GM20431 (cell line): ENCODE data around the gene B3GNT9.

ENCODE experiments used
- in situ Hi-C: fragments of 300-500 bp; cut with MseI, MboI; formaldehyde crosslinking; loops from one replicate; pipeline ENCODE4 v1.15.0; 2020; ENCODE audit warnings: low sequenced_read_pairs; ENCODE audit not compliant: unreplicated experiment

B3GNT9 gene

GRCh38 chr16:67150833-67151396 lies at the start of gene B3GNT9:
Gene B3GNT9, minus strand, starts transcription at chr16:67150998. Its CDS starts 513 bp downstream, at chr16:67150485.
- in situ Hi-C loops, result no loop called here

GRCh38 chr16:67200491-67200890 lies 49.7 kb upstream of the B3GNT9 start:
- in situ Hi-C loops, result no loop called here

GRCh38 chr16:67199808-67200198 lies 49.0 kb upstream of the B3GNT9 start:
- in situ Hi-C loops, result no loop called here

- in situ Hi-C loops, result no loop called here
Observed at GRCh38 chr16:67199011-67199807, 48.4 kb upstream of the B3GNT9 start, which contains the start of gene ELMO3. Gene ELMO3, plus strand, starts transcription at chr16:67199131. Its CDS starts 196 bp downstream, at chr16:67199327.

- in situ Hi-C loops, result no loop called here
Observed at GRCh38 chr16:67198238-67198734, 47.5 kb upstream of the B3GNT9 start.

GRCh38 chr16:67197704-67198103 lies 46.9 kb upstream of the B3GNT9 start:
- in situ Hi-C loops, result no loop called here

- in situ Hi-C loops, result no loop called here
Observed at GRCh38 chr16:67196881-67197280, 46.1 kb upstream of the B3GNT9 start.

GRCh38 chr16:67195676-67196075 lies 44.9 kb upstream of the B3GNT9 start:
- in situ Hi-C loops, result no loop called here

GRCh38 chr16:67194260-67194659 lies 43.5 kb upstream of the B3GNT9 start:
- in situ Hi-C loops, result no loop called here

GRCh38 chr16:67193536-67193935 lies 42.7 kb upstream of the B3GNT9 start:
- in situ Hi-C loops, result no loop called here

- in situ Hi-C loops, result no loop called here
Observed at GRCh38 chr16:67192781-67193361, 42.1 kb upstream of the B3GNT9 start.

- in situ Hi-C loops, result no loop called here
Observed at GRCh38 chr16:67191995-67192681, 41.3 kb upstream of the B3GNT9 start, which contains the start of gene E2F4. Gene E2F4, plus strand, starts transcription at chr16:67192155. Its CDS starts 73 bp downstream, at chr16:67192228.

GRCh38 chr16:67191411-67191994 lies 40.7 kb upstream of the B3GNT9 start:
- in situ Hi-C loops, result no loop called here

- in situ Hi-C loops, result no loop called here
Observed at GRCh38 chr16:67190448-67191399, 39.9 kb upstream of the B3GNT9 start.

GRCh38 chr16:67190041-67190440 lies 39.2 kb upstream of the B3GNT9 start, which contains the start of gene EXOC3L1:
Gene EXOC3L1, minus strand, starts transcription at chr16:67190136. Its CDS starts 460 bp downstream, at chr16:67189676.
- in situ Hi-C loops, result no loop called here

GRCh38 chr16:67188798-67189197 lies 38.0 kb upstream of the B3GNT9 start:
- in situ Hi-C loops, result no loop called here

GRCh38 chr16:67188323-67188722 lies 37.5 kb upstream of the B3GNT9 start:
- in situ Hi-C loops, result no loop called here

GRCh38 chr16:67187175-67187890 lies 36.5 kb upstream of the B3GNT9 start:
- in situ Hi-C loops, result no loop called here
